CD4-positive, alpha-beta T cell treated with Interleukin-12 subunit alpha and Interleukin-12 subunit beta, for 1 hour (primary cell): ENCODE results near the gene KLF15.

Source experiments
- DNase-seq: peaks from one replicate; pipeline ENCODE4 v3.0.0-alpha.2; 2020

Gene KLF15

GRCh38 chr3:126319701-126320295, 37.4 kb downstream of the KLF15 start:
- DNase-seq: no peak

DNA sequence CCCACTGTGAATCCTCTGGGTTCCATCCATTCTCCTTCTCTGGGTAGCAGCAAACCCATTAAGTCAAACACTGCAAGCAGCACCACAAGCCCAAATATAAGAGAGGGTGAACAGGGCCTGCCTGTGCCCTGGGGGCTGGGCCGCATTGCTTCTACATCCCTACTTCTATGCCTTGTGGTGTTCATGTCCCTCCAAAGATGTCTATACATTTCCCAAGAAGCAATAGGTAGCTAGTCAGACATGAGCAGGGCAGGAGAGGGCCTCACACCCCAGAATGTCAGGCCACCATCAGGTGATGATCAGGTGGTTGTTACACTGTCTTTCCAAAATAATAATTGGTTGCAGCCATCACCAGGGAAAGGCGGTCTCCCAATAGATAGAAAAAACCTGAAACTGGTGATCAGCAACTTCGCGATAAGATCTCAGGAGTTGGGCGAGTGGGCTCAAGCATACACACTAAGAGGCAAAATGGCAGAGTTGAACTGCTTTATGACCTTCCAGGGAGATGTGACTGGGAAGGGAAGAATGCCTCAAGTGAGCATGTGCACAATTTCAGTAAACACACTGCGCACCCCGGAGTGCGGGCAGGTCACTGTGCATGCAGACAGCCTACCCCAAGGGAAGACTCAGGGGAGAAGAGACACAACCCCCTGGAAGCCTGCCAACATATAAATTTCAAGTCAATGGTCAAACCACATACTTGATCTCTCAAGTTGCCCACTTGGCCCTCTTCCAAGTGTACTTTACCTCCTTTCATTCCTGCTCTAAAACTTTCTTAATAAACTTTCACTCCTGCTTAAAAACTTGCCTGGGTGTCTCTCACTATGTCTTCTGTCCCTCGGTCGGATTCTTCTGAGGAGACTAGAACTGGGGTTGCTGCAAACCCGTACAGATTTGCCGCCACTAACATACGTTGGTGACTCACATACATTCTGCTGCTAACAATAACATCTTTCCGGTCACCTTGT, 39.9 kb downstream of the KLF15 start:
- DNase-seq: no peak

- no peak for DNase-seq
Observed at GRCh38 chr3:126316501-126316939, 40.7 kb downstream of the KLF15 start.

GRCh38 chr3:126316031-126316461, 41.2 kb downstream of the KLF15 start:
- DNase-seq: no peak

DNA sequence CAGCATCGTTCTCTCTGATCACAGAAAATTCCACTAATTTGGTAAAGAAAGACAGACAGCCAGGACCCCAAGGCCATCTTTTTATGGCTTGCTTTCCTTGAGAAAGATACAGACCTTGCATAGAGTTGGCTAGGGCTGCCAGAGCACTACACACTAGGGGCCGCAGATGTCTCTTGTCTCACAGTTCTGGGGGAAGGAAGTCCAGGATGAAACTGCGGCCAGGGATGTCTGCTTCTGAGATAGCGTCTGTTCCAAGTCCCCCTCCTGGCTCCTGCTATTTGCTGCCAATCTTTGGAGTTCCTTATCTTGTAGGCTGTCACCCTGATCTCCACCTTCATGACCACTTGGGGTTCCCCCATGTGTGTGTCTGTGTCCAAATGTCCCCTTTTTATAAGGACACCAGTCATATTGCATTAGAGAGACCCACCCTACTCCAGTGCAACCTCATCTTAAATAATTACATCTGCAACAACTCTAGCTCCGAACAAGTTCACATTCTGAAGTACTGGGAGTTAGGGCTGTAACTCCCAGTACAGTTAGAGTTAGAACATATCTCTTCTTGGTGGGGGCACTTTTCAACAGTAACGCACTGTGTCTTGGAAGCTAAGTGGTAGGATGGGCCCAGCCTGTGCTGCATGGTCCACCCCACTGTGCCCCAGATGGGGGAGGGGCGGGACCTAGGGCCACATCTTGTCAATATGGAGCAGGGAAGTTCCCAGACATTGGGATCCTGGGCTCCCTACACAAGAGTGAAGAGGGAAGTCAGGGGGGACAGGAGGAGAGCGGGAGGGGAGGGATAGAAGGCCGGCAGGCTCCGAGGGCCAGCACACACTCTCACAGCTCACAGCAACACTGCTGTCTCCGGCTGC, 42.2 kb downstream of the KLF15 start:
- no peak for DNase-seq

DNA sequence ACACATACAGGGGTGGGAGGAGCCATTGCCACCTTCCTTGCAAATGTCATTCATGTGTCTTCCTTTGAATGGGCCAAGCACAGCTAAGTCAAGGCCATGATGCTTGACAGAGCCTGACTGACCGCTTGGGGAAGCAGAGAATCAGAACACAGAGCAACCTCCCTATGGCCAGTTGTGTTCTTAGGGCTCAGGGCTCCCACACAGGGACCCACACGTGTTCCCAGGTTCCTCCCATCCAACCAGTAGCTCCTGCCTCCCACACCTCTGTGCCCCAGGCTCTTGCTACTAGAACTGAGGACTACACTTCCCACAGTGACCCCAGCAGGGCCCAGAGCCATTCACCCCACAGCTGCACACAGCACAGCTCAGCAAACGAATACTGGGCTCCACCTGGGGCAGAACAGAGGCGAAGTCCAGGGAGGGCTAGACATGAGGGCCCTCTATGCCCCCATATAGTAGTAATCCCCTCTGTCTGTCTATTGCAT, 42.9 kb downstream of the KLF15 start:
- DNase-seq: no peak

- DNase-seq: no peak
Observed at GRCh38 chr3:126313580-126314304, 43.5 kb downstream of the KLF15 start.

GRCh38 chr3:126313166-126313565, 44.0 kb downstream of the KLF15 start:
- DNase-seq: no peak

- no peak for DNase-seq
Observed at GRCh38 chr3:126312341-126312740, 44.9 kb downstream of the KLF15 start.

DNA sequence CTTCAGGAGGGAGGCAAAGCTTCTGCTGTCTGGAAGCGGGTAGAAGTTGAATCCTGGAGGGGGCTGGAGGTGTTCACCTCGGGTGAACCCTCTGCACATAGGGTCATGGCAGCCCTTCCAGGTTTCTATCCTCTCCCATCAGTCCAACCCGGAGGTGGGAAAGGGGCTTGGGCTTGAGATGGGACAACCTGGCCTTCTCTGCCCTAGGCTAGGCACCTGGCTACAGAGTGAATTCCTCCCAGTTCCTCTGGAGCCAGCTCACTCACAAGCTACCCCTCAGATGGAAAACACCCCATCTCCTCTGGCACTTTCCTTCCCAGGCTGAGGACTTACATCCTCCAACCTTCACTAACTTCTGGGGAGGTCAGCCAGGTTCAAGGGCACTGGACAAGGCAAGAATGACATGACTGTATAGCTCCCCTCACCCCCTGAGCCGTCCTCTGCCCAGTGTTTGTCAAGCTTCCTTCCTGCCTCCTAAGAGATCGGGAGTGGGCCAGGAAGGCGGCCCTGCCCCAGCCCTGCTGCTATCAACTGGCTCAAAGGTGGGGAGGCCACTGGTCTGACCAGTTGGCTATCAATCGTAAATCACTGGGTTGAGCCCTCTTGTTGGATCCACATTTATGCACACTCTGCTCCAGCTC, 45.8 kb downstream of the KLF15 start:
- DNase-seq: no peak

GRCh38 chr3:126310816-126311215, 46.4 kb downstream of the KLF15 start:
- DNase-seq: no peak

GRCh38 chr3:126309861-126310655, 47.1 kb downstream of the KLF15 start:
- no peak for DNase-seq

- no peak for DNase-seq
Observed at GRCh38 chr3:126309165-126309564, 48.0 kb downstream of the KLF15 start.

DNA sequence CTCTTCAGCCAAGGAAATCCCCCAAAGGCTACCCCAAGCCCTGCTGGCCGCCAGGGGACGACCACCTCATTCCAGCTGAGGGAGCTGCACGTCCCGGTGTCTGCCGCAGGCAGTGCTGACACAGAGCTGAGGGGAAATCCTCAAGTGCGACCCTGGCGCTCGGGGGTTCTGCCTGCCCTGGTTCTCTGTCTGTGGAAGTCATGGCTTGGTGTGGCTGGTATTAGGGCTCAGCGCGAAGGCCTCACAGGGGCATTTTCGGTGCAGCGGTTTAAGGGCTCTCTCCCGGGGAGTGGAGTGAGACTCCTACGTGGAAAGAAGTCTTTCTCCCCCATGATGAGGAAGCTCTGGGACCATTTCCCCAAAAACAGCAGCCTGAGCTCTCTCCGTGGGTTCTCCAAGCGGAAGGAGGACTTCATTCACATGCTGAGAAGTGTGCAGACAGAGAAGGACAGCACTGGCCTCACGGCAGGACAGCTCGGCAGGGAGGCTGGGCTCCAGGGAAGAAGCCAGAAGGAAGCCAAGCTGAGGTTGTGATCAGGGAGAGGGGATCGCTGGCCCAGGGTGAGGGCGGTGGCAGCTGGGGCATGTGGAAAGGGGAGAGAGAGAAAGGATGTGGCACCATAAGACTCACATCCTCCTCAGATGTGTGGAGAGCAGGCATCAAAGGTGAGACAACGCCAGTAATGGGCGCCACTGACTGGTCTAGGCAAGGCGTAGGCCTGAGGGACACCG, 48.6 kb downstream of the KLF15 start:
- DNase-seq: no peak

GRCh38 chr3:126307591-126308393, 49.4 kb downstream of the KLF15 start:
- DNase-seq: no peak

- DNase-seq: no peak
Observed at GRCh38 chr3:126306888-126307482, 50.2 kb downstream of the KLF15 start.

DNA sequence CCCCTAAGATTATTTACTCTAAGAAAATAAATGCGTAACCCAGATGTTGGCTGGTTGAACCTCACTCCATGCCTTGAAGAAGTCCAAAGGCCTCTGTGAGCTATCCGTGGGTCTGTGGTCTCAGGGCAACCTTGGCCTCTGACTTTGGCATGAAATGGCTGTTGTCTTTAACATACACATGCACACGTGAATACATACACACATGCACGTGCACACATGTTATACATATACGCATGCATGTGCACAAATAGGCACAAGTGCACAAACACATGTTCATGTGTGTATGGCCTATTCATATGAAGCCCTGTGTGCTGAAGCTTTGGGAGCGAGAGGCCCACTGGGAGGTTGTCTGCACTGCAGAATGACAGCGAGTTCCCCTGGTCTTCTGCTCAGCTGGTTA, 50.8 kb downstream of the KLF15 start:
- no peak for DNase-seq

GRCh38 chr3:126305427-126305826, 51.8 kb downstream of the KLF15 start:
- no peak for DNase-seq

GRCh38 chr3:126304704-126305103, 52.5 kb downstream of the KLF15 start:
- DNase-seq: no peak
